SK-N-MC (cell line): ENCODE data around the gene R3HDM2.

Experiments
- EZH2 ChIP-seq: fragments of 200-600 bp; sonication (generic); IDR thresholded peaks from one replicate; pipeline ENCODE4 v1.6.1; 2017; ENCODE audit warnings: antibody characterized with exemption
- FOXP2 ChIP-seq: optimal IDR thresholded peaks from 2 replicates; pipeline ENCODE3; 2011; ENCODE audit warnings: mild to moderate bottlenecking, moderate library complexity; ENCODE audit not compliant: insufficient read depth; ENCODE audit errors: extremely low read length, control extremely low read depth
- POLR2AphosphoS5 ChIP-seq: IDR thresholded peaks from 2 replicates; pipeline ENCODE4 v1.6.1; 2012; ENCODE audit warnings: mild to moderate bottlenecking, low read depth, low read length, borderline replicate concordance

DNA sequence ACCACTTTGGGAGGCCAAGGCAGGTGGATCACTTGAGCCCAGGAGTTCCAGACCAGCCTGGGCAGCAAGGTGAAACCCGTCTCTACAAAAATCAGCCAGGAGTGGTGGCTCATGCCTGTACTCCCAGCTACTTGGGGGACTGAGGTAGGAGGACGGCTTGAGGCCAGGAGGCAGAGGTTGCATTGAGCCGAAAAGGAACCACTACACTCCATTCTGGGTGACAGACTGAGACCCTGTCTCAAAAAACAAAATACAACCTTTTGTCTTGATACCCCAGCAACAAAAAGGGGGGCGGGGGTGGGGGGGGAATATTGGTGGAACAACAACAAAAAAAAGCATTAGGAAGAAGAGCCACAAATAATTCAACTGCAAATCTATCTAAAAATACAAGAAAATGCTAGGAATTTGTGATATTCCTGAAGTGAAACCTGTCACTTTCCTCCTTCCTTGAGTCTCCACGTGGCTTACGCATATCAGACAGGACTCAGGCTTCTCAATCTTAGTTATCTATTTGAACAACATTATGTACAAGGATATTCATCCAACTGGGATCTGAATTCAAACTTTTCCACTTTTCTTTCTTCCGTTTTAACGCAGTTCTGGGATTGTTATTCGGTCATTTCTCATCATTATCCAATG is 1.3 kb downstream of the R3HDM2 start:
- TF ChIP-seq EZH2: no peak
- no peak for TF ChIP-seq POLR2AphosphoS5
- TF ChIP-seq FOXP2: no peak
